Fibroblast of lung (primary cell): ENCODE measurements around the gene FLNC. TPM values are rescaled to one million over a fixed set of nuclear protein-coding genes. Genes with fewer than 3 reads are reported as not detected.
A peak's percentile ranks its signal among the peaks of the same experiment; 100 is the strongest.

Source experiments
- DNase-seq, 2 donors: peaks; one replicate each; pipeline versions ENCODE4 v3.0.0 to v3.0.0-alpha.2; 2010; ENCODE audit warnings: low read depth in 2 of 2
- H2AFZ ChIP-seq: 2 replicates; pipeline ENCODE4 v1.5.1; 2012; ENCODE audit warnings: low read length, control low read depth, inconsistent platforms
- H3K27ac ChIP-seq: 2 replicates; pipeline ENCODE4 v1.5.1; 2011; ENCODE audit warnings: low read length, control low read depth; ENCODE audit not compliant: insufficient read depth
- H3K27me3 ChIP-seq: 2 replicates; pipeline ENCODE4 v1.5.1; 2011; ENCODE audit warnings: mild to moderate bottlenecking, low read length; ENCODE audit not compliant: control insufficient read depth, insufficient read depth
- H3K36me3 ChIP-seq: 2 replicates; pipeline ENCODE4 v1.5.1; 2011; ENCODE audit warnings: low read length; ENCODE audit not compliant: control insufficient read depth, insufficient read depth
- H3K4me1 ChIP-seq: 2 replicates; pipeline ENCODE4 v1.5.1; 2011; ENCODE audit warnings: low read length; ENCODE audit not compliant: control insufficient read depth, insufficient read depth; ENCODE audit errors: extremely low read depth
- H3K4me2 ChIP-seq: 2 replicates; pipeline ENCODE4 v1.5.1; 2011; ENCODE audit warnings: low read length, control low read depth; ENCODE audit not compliant: insufficient read depth; ENCODE audit errors: extremely low read depth
- H3K4me3 ChIP-seq, 4 experiments: fragments of 200-600 bp in 1 of 4; sonication (generic) in 1 of 4; replicated peaks in 1 of 4; 2 replicates each; pipeline ENCODE4 v1.5.1; 2011 to 2016; ENCODE audit warnings: low read length in 4 of 4, low read depth in 3 of 4, mild to moderate bottlenecking in 3 of 4, control low read depth in 2 of 4, inconsistent platforms in 1 of 4, mixed read lengths in 1 of 4; ENCODE audit not compliant: insufficient read depth in 1 of 4; ENCODE audit errors: control extremely low read depth in 1 of 4
- H3K79me2 ChIP-seq: 2 replicates; pipeline ENCODE4 v1.5.1; 2012; ENCODE audit warnings: mild to moderate bottlenecking, low read length, inconsistent platforms; ENCODE audit not compliant: control insufficient read depth, insufficient read depth
- H3K9ac ChIP-seq: 2 replicates; pipeline ENCODE4 v1.5.1; 2011; ENCODE audit warnings: mild to moderate bottlenecking, low read length, control low read depth; ENCODE audit not compliant: insufficient read depth
- H3K9me3 ChIP-seq: 2 replicates; pipeline ENCODE4 v1.5.1; 2012; ENCODE audit warnings: low read depth, low read length; ENCODE audit not compliant: control insufficient read depth, insufficient read depth
- H4K20me1 ChIP-seq: 2 replicates; pipeline ENCODE4 v1.5.1; 2011; ENCODE audit warnings: low read length; ENCODE audit not compliant: control insufficient read depth, insufficient read depth; ENCODE audit errors: extremely low read depth
- EZH2 ChIP-seq: IDR thresholded peaks from 2 replicates; pipeline ENCODE4 v1.5.1; 2012; ENCODE audit warnings: low read length, control low read depth, mild to moderate bottlenecking; ENCODE audit errors: missing control alignments
- polyA plus RNA-seq, 2 donors: library from polyadenylated mRNA; depleted of rRNA in 1 of 2; stranded (reverse) in 1 of 2; unstranded in 1 of 2; fragments of >200 nt; gene quantifications; 2 replicates each; pipeline ENCODE4 v1.2.1, GENCODE V29; 2011 to 2012; ENCODE audit warnings: missing spikeins in 1 of 2
- total RNA-seq: library from RNA; depleted of rRNA; stranded (reverse); fragments of >200 nt; gene quantifications from 2 replicates; pipeline ENCODE4 v1.2.1, GENCODE V29; 2014
- TF ChIP-seq, protein P1 (sequence below), 2 donors: IDR thresholded peaks in 1 of 2; conservative IDR thresholded peaks in 1 of 2; 1 replicate in 1 of 2; 2 replicates in 1 of 2; pipeline ENCODE4 v1.5.1; 2011 to 2012; ENCODE audit warnings: low read length in 2 of 2, control low read depth in 1 of 2, inconsistent platforms in 1 of 2, low read depth in 1 of 2, mild to moderate bottlenecking in 1 of 2

Gene FLNC
- total and polyA plus RNA-seq, 2 donors (not counting 1 experiment from before 2014, with no cell fraction given): 29.3 to 191 TPM

DNA sequence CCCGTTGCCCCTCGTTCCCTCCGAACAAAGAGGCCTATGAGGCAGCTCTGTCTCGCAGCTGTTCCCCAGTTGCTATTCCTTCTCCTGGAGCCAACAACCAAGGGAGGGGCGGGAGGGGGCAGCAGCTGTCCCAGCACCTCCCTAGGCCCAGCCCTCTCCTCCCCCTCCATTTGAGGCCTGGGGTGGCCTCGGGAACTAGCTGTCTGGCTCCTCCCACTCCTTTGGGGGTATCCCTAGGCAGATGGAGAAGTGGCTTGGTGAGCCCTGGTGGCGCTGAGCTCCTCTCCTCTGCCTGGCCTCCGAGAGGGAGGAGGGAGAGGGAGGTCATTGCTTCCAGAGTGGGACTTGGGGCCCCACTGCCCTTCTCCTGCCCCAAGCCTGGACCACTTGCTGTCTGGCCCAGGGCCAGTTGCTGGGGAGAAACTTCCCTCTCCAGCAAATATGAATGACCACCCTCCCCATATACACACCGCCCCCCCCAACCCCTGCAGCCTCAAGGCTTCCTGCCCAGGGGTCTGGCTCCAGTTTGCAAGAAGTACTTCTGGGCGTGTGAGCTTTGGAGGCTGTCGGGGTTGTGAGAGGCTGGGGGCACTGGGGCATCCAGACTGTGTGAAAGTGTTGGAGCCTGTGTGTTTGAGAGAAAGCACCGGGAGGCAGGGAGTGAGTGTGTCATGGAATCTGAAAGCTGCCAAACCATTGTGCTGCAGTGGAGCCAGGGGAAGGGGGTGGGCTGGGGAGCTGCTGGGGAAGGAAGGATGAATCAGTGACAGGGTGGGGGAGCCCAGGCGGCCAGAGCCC, 3.1 kb downstream of the FLNC start:
- Histone ChIP-seq H3K79me2 (peaks cover 53% of the 10 kb centered on the region), H3K4me2 (peak overlapping the region; percentile 91), H3K36me3 (peaks cover 30% of the 10 kb centered on the region), H3K9me3 (no peaks in the 10 kb centered on the region), H2AFZ (no peak overlapping the region), H3K4me3 (peak overlapping the region; percentile 82 to 96 (median 94)), H3K27ac (peak overlapping the region; percentile 85), H3K4me1 (peaks cover 21% of the 10 kb centered on the region), H4K20me1 (no peaks in the 10 kb centered on the region), H3K27me3 (no peaks in the 10 kb centered on the region), H3K9ac (peak overlapping the region; percentile 63)
- peak; percentile 91 to 95 for DNase-seq
- TF ChIP-seq, protein P1, sequence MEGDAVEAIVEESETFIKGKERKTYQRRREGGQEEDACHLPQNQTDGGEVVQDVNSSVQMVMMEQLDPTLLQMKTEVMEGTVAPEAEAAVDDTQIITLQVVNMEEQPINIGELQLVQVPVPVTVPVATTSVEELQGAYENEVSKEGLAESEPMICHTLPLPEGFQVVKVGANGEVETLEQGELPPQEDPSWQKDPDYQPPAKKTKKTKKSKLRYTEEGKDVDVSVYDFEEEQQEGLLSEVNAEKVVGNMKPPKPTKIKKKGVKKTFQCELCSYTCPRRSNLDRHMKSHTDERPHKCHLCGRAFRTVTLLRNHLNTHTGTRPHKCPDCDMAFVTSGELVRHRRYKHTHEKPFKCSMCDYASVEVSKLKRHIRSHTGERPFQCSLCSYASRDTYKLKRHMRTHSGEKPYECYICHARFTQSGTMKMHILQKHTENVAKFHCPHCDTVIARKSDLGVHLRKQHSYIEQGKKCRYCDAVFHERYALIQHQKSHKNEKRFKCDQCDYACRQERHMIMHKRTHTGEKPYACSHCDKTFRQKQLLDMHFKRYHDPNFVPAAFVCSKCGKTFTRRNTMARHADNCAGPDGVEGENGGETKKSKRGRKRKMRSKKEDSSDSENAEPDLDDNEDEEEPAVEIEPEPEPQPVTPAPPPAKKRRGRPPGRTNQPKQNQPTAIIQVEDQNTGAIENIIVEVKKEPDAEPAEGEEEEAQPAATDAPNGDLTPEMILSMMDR (conservative IDR thresholded peaks at IDR 0.05 in 1 of 2, IDR thresholded peaks at IDR 0.05 in 1 of 2; ENCODE audit: low read depth in 1 of 2, low read length in 2 of 2): no peak
- no peak for TF ChIP-seq EZH2

DNA sequence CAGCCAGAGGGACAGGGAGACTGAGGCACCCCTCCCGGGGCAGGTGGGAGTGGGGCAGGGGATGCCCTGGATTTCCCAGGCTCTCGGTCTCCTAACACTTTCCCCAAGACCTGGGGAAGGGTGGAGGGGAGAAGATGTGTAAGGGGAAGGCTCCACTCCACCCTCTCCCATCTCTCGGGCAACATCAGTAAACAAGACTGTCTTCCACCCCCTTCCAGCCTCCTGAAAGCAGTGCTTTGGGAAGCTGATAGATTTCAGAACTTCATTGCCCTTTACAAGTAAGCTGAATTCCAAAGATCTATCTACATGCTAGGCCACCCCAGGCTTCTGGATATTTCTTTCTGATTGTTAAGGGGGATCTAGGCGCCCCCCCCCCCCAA, 3.7 kb downstream of the FLNC start:
- no peak overlapping the region for H2AFZ ChIP-seq
- peak in 1 of 2 donors; percentile 56 for DNase-seq
- peaks cover 53% of the 10 kb centered on the region for H3K79me2 ChIP-seq
- H3K9ac ChIP-seq: peak overlapping the region; percentile 36
- H3K4me2 ChIP-seq: peak overlapping the region; percentile 58
- H3K27ac ChIP-seq: peak overlapping the region; percentile 85
- H3K4me3 ChIP-seq: peak overlapping the region in 3 of 4 experiments; percentile 6 to 94 (median 82)
- no peaks in the 10 kb centered on the region for H4K20me1 ChIP-seq
- TF ChIP-seq EZH2: no peak
- TF ChIP-seq, protein P1 (conservative IDR thresholded peaks at IDR 0.05 in 1 of 2, IDR thresholded peaks at IDR 0.05 in 1 of 2; ENCODE audit: low read depth in 1 of 2, low read length in 2 of 2): no peak
- H3K36me3 ChIP-seq: peaks cover 36% of the 10 kb centered on the region
- no peaks in the 10 kb centered on the region for H3K9me3 ChIP-seq
- no peaks in the 10 kb centered on the region for H3K27me3 ChIP-seq
- peaks cover 18% of the 10 kb centered on the region for H3K4me1 ChIP-seq

DNA sequence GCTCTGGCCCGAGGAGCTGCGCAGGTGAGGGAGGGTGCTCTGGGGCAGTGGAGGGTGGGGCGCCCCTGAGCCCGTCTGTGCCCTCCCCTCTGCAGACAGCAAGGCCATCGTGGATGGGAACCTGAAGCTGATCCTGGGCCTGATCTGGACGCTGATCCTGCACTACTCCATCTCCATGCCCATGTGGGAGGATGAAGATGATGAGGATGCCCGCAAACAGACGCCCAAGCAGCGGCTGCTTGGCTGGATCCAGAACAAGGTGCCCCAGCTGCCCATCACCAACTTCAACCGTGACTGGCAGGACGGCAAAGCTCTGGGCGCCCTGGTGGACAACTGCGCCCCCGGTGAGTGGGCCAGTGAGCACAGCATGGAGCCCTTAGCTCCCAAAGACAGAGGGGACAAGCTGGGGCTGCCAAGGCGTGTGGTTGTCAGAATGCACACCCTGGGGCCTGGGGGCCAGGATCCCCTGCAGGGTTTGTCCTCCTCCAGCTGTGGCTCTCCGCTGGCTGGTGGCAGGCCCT, 5.1 kb downstream of the FLNC start:
- Histone ChIP-seq H4K20me1 (no peaks in the 10 kb centered on the region), H3K4me3 (no peak overlapping the region), H2AFZ (no peak overlapping the region), H3K9ac (no peak overlapping the region), H3K36me3 (peaks cover 47% of the 10 kb centered on the region), H3K79me2 (peaks cover 57% of the 10 kb centered on the region), H3K4me2 (no peak overlapping the region), H3K27ac (no peak overlapping the region), H3K9me3 (no peaks in the 10 kb centered on the region), H3K27me3 (no peaks in the 10 kb centered on the region), H3K4me1 (peaks cover 11% of the 10 kb centered on the region)
- no peak for DNase-seq
- TF ChIP-seq EZH2: no peak
- TF ChIP-seq, protein P1 (conservative IDR thresholded peaks at IDR 0.05 in 1 of 2, IDR thresholded peaks at IDR 0.05 in 1 of 2; ENCODE audit: low read depth in 1 of 2, low read length in 2 of 2): no peak
